DMS 273 (cell line): Measurements from ENCODE around the gene HSPA6.
"Not testable (repeated sequence)": the region's sequence is repeated elsewhere in the genome, so short reads cannot be mapped to it uniquely, and the experiment has no call there.

ENCODE experiments used
- DNase-seq: peaks from one replicate; lab custom pipeline; 2025; ENCODE audit not compliant: unreplicated experiment; lab: John Stamatoyannopoulos, UW

The HSPA6 gene

GRCh38 chr1:161531986-161532643, 7.8 kb downstream of the HSPA6 start:
- DNase-seq: no peak

- DNase-seq: not testable (repeated sequence)
These were observed 8.6 kb downstream of the HSPA6 start for GRCh38 chr1:161532644-161533567.

- not testable (repeated sequence) for DNase-seq
These were observed 12.8 kb downstream of the HSPA6 start for GRCh38 chr1:161537068-161537669.

- DNase-seq: not testable (repeated sequence)
These were observed 14.7 kb downstream of the HSPA6 start for GRCh38 chr1:161538925-161539479.

- DNase-seq: peak; percentile 95
These were observed 15.6 kb downstream of the HSPA6 start for GRCh38 chr1:161539731-161540569.

GRCh38 chr1:161540570-161540960, 16.2 kb downstream of the HSPA6 start:
- not testable (repeated sequence) for DNase-seq

GRCh38 chr1:161542091-161542559, 17.8 kb downstream of the HSPA6 start:
- DNase-seq: not testable (repeated sequence)

GRCh38 chr1:161543125-161543524, 18.8 kb downstream of the HSPA6 start:
- DNase-seq: not testable (repeated sequence)

GRCh38 chr1:161545005-161545731, 20.8 kb downstream of the HSPA6 start:
- not testable (repeated sequence) for DNase-seq

- DNase-seq: not testable (repeated sequence)
These were observed 23.8 kb downstream of the HSPA6 start for GRCh38 chr1:161547995-161548741.

GRCh38 chr1:161548749-161549406, 24.5 kb downstream of the HSPA6 start:
- not testable (repeated sequence) for DNase-seq

- no peak for DNase-seq
These were observed 25.3 kb downstream of the HSPA6 start, which contains the start of gene FCGR3A for GRCh38 chr1:161549652-161550051. Gene FCGR3A (minus strand): TSS chr1:161549818. CDS start chr1:161549736, 82 bp downstream.

GRCh38 chr1:161550942-161551341, 26.6 kb downstream of the HSPA6 start:
- DNase-seq: not testable (repeated sequence)

- DNase-seq: not testable (repeated sequence)
These were observed 29.3 kb downstream of the HSPA6 start for GRCh38 chr1:161553631-161554030.

- not testable (repeated sequence) for DNase-seq
These were observed 30.0 kb downstream of the HSPA6 start for GRCh38 chr1:161554340-161554739.

GRCh38 chr1:161554815-161555417, 30.6 kb downstream of the HSPA6 start:
- DNase-seq: not testable (repeated sequence)

GRCh38 chr1:161556143-161556542, 31.8 kb downstream of the HSPA6 start:
- not testable (repeated sequence) for DNase-seq

GRCh38 chr1:161556990-161557389, 32.6 kb downstream of the HSPA6 start:
- DNase-seq: not testable (repeated sequence)
